Upper lobe of right lung (tissue), 1 donor: ENCODE results near the gene MAGEA9. TPM values are rescaled to one million over a fixed set of nuclear protein-coding genes. Genes with fewer than 3 reads are reported as not detected.
"Not testable (repeated sequence)": the region's sequence is repeated elsewhere in the genome, so short reads cannot be mapped to it uniquely, and the experiment has no call there.

Source experiments
- ATAC-seq: fragments of 200-7000 bp; cut with Tn5 transposase; one replicate; pipeline ENCODE4 v1.9.1; 2020; ENCODE audit warnings: mild to moderate bottlenecking, moderate library complexity
- DNase-seq: peaks from one replicate; pipeline ENCODE4 v3.0.0-alpha.2; 2020
- H3K27ac ChIP-seq: fragments of 200-600 bp; one replicate; pipeline ENCODE4 v1.8.0; 2022
- H3K27me3 ChIP-seq: fragments of 200-600 bp; one replicate; pipeline ENCODE4 v1.8.0; 2022; ENCODE audit warnings: mild to moderate bottlenecking
- H3K36me3 ChIP-seq: fragments of 200-600 bp; one replicate; pipeline ENCODE4 v1.8.0; 2022
- H3K4me1 ChIP-seq: fragments of 200-600 bp; one replicate; pipeline ENCODE4 v1.8.0; 2022
- H3K4me3 ChIP-seq: fragments of 200-600 bp; one replicate; pipeline ENCODE4 v1.8.0; 2022; ENCODE audit warnings: mild to moderate bottlenecking
- H3K9me3 ChIP-seq: fragments of 200-600 bp; one replicate; pipeline ENCODE4 v1.8.0; 2022
- intact Hi-C: fragments of 100-400 bp; cut with DNase I; formaldehyde crosslinking; loops from one replicate; pipeline ENCODE4 v1.11.0; 2022
- long read RNA-seq: library from polyadenylated mRNA; unstranded; transcript quantifications from one replicate; pipeline ENCODE4 v2.0.0, GENCODE V29; 2021
- total RNA-seq: library from RNA; stranded (reverse); fragmentation: NEBNext Ultra II Directional; extraction: Animal tissue kit (Norgen Biotek cat#: 25700); gene quantifications from one replicate; pipeline ENCODE4 v1.2.1, GENCODE V29; 2021
- TF ChIP-seq, protein P1 (sequence below): fragments of 200-600 bp; IDR thresholded peaks from one replicate; pipeline ENCODE4 v1.8.0; 2022; ENCODE audit warnings: antibody characterized with exemption
- donor health status: DM: no; HTN: yes; CAD: no; lungs with severe emphysema.

Gene MAGEA9
- total RNA-seq, result not detected
- long read RNA-seq, result 0 reads

DNA sequence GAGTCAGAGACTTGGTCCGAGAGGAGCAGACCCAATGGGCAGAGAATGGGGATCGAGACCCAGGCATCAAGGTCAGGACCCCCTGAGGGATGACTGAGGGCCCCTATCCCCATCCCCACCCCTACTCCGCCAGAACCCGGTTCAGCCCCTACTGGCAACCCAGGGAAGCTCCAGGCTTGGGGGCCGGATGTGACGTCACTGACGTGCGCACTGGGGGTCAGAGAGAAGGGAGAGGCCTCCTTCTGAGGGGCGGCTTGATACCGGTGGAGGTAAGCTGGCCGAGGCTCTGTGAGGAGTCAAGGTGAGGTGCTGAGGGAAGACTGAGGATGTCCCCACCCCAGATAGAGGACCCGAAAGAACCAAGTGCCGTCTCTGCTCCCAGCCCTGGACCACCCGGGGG lies at the start of gene MAGEA9:
MAGEA9 (plus strand) TSS at position 204 of the 400 bp plus-strand sequence. CDS start 4,281 bp downstream, outside the sequence.
- ATAC-seq, H3K36me3 ChIP-seq, H3K4me1 ChIP-seq, DNase-seq, intact Hi-C loops, H3K27ac ChIP-seq, H3K27me3 ChIP-seq, H3K4me3 ChIP-seq, H3K9me3 ChIP-seq: not testable (repeated sequence)

- DNase-seq, H3K4me1 ChIP-seq, H3K9me3 ChIP-seq, H3K27ac ChIP-seq, H3K4me3 ChIP-seq, ATAC-seq, H3K27me3 ChIP-seq, H3K36me3 ChIP-seq, intact Hi-C loops: not testable (repeated sequence)
These were observed 39.5 kb upstream of the MAGEA9 start for GRCh38 chrX:149742269-149742668.

- DNase-seq, H3K9me3 ChIP-seq, H3K4me3 ChIP-seq, H3K4me1 ChIP-seq, H3K36me3 ChIP-seq, H3K27ac ChIP-seq, intact Hi-C loops, H3K27me3 ChIP-seq: not testable (repeated sequence)
- peak; percentile 37 for ATAC-seq
These were observed 35.2 kb upstream of the MAGEA9 start for GRCh38 chrX:149746390-149747007.

GRCh38 chrX:149757206-149758067 lies 24.3 kb upstream of the MAGEA9 start:
- DNase-seq, result no peak
- Histone ChIP-seq H3K4me1 (no peaks in the 10 kb centered on the region), H3K9me3 (no peaks in the 10 kb centered on the region), H3K4me3 (no peak overlapping the region), H3K27me3 (no peaks in the 10 kb centered on the region), H3K36me3 (no peaks in the 10 kb centered on the region), H3K27ac (no peak overlapping the region)
- TF ChIP-seq, protein P1, sequence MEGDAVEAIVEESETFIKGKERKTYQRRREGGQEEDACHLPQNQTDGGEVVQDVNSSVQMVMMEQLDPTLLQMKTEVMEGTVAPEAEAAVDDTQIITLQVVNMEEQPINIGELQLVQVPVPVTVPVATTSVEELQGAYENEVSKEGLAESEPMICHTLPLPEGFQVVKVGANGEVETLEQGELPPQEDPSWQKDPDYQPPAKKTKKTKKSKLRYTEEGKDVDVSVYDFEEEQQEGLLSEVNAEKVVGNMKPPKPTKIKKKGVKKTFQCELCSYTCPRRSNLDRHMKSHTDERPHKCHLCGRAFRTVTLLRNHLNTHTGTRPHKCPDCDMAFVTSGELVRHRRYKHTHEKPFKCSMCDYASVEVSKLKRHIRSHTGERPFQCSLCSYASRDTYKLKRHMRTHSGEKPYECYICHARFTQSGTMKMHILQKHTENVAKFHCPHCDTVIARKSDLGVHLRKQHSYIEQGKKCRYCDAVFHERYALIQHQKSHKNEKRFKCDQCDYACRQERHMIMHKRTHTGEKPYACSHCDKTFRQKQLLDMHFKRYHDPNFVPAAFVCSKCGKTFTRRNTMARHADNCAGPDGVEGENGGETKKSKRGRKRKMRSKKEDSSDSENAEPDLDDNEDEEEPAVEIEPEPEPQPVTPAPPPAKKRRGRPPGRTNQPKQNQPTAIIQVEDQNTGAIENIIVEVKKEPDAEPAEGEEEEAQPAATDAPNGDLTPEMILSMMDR, result no peak
- no peak for ATAC-seq
- intact Hi-C loops, result no loop called here

DNA sequence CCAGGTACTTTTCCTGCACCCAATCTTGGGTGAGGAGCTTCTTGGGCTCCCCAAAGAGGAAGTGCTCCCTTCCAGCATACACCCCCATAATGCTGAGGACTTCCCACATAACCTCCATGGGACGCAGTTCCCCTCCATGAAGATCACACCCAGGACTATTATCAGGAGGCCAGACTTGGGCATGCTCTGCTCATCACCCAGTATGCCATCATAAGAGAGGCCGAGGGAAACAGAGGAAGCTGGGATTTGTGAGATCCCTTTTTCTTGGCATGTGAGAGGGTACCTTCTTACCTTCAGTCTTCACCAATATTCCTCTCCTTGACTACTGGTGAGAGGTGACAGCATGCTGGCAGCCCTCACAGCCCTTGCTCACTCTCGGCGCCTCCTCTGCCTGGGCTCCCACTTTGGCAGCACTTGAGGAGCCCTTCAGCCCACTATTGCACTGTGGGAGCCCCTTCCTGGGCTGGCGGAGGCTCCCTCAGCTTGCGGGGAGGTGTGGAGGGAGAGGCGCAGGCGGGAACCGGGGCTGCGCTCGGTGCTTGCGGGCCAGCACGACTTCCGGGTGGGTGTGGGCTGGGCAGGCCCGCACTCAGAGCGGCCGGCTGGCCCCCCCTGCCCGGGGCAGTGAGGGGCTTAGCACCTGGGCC lies 23.5 kb upstream of the MAGEA9 start:
- no peak for ATAC-seq
- Histone ChIP-seq H3K4me3 (no peak overlapping the region), H3K27ac (no peak overlapping the region), H3K36me3 (no peaks in the 10 kb centered on the region), H3K4me1 (no peaks in the 10 kb centered on the region), H3K27me3 (no peaks in the 10 kb centered on the region), H3K9me3 (no peaks in the 10 kb centered on the region)
- no peak for DNase-seq
- intact Hi-C loops, result no loop called here
- TF ChIP-seq, protein P1, result no peak

DNA sequence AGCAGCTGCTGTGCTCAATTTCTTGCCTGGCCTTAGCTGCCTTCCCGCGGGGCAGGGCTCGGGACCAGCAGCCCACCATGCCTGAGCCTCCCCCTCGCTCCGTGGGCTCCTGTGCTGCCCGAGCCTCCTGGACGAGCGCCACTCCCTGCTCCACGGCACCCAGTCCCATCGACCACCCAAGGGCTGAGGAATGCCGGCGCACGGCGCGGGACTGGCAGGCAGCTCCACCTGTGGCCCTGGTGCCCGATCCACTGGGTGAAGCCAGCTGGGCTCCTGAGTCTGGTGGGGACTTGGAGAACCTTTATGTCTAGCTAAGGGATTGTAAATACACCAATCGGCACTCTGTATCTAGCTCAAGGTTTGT lies 23.0 kb upstream of the MAGEA9 start:
- H3K9me3 ChIP-seq, H3K27ac ChIP-seq, H3K27me3 ChIP-seq, H3K4me3 ChIP-seq, DNase-seq, H3K4me1 ChIP-seq, intact Hi-C loops, H3K36me3 ChIP-seq, ATAC-seq: not testable (repeated sequence)

- Histone ChIP-seq H3K4me3 (no peak overlapping the region), H3K27me3 (no peaks in the 10 kb centered on the region), H3K4me1 (no peaks in the 10 kb centered on the region), H3K9me3 (no peaks in the 10 kb centered on the region), H3K36me3 (no peaks in the 10 kb centered on the region), H3K27ac (no peak overlapping the region)
- intact Hi-C loops, result no loop called here
- DNase-seq (no peak), ATAC-seq (no peak)
- TF ChIP-seq, protein P1, result no peak
These were observed 21.9 kb upstream of the MAGEA9 start for GRCh38 chrX:149759824-149760223.
